HCT116 (cell line): ENCODE data around the gene ATP12A. TPM values are rescaled to one million over a fixed set of nuclear protein-coding genes. Genes with fewer than 3 reads are reported as not detected.

Source experiments
- ATAC-seq: fragments of 200-7000 bp; cut with Tn5 transposase; 2 replicates; pipeline ENCODE4 v1.9.1; 2020; ENCODE audit warnings: mild to moderate bottlenecking, moderate library complexity
- BruUV-seq: library from RNA; stranded (reverse); fragments of 400-500 nt; replicated peaks from 2 replicates; lab custom pipeline; 2021; lab: Mats Ljungman, UMichigan
- CTCF ChIA-PET: fragments of 300-600 bp; sonication (Branson Sonifier 250); formaldehyde crosslinking; loops from one replicate; lab custom pipeline; 2021; ENCODE audit warnings: antibody characterized with exemption; lab: Charles Lee
- POLR2A ChIA-PET: fragments of 300-600, 350-600 bp; sonication (Branson Sonifier 250); formaldehyde crosslinking; loops from one replicate; lab custom pipeline; 2021; ENCODE audit warnings: antibody characterized with exemption; lab: Charles Lee
- RAD21 ChIA-PET, 2 experiments: fragments of 300-600 bp; sonication (Branson Sonifier 250); formaldehyde crosslinking; loops; one replicate each; lab custom pipeline; 2023; ENCODE audit warnings: low total read pairs in 2 of 2; ENCODE audit not compliant: uncharacterized antibody in 2 of 2, unreplicated experiment in 2 of 2, low non-redundant PET in 1 of 2; lab: Charles Lee
- DNase-seq: peaks from one replicate; pipeline ENCODE4 v3.0.0-alpha.2; 2010; ENCODE audit warnings: low read depth, low spot score
- H2AFZ ChIP-seq: fragments of 200-600 bp; shearing (Covaris generic), sonication (generic); 2 replicates; pipeline ENCODE4 v1.6.1; 2017; ENCODE audit warnings: low read depth, mixed run types, mixed read lengths, antibody characterized with exemption, low read length; ENCODE audit not compliant: poor library complexity, severe bottlenecking
- H3K27ac ChIP-seq: 2 replicates; pipeline ENCODE4 v1.5.1; 2012; ENCODE audit warnings: low read depth, low read length
- H3K27me3 ChIP-seq: fragments of 200-600 bp; sonication (generic); 2 replicates; pipeline ENCODE4 v1.6.1; 2016; ENCODE audit warnings: mixed run types, low read length, mixed read lengths; ENCODE audit not compliant: insufficient read depth
- H3K36me3 ChIP-seq, 2 experiments: fragments of 200-500 bp in 1 of 2; fragments of 200-600 bp in 1 of 2; sonication (Bioruptor generic) in 1 of 2; sonication (generic) in 1 of 2; 2 replicates each; pipeline versions ENCODE4 v1.5.1 to v1.6.1; 2014 to 2016; ENCODE audit warnings: low read length in 2 of 2, inconsistent platforms in 1 of 2, mixed read lengths in 1 of 2, mixed run types in 1 of 2; ENCODE audit not compliant: insufficient read depth in 2 of 2, control insufficient read depth in 1 of 2
- H3K4me1 ChIP-seq, 2 experiments: fragments of 200-600 bp in 1 of 2; sonication (generic) in 1 of 2; 2 replicates each; pipeline versions ENCODE4 v1.5.1 to v1.6.1; 2012 to 2017; ENCODE audit warnings: low read length in 2 of 2, inconsistent platforms in 1 of 2, mild to moderate bottlenecking in 1 of 2, mixed read lengths in 1 of 2, mixed run types in 1 of 2, moderate library complexity in 1 of 2; ENCODE audit not compliant: insufficient read depth in 2 of 2, control insufficient read depth in 1 of 2
- H3K4me2 ChIP-seq: fragments of 200-600 bp; sonication (generic); 2 replicates; pipeline ENCODE4 v1.6.1; 2017; ENCODE audit warnings: mixed run types, low read length, mixed read lengths
- H3K4me3 ChIP-seq, 2 experiments: fragments of 200-600 bp in 1 of 2; sonication (generic) in 1 of 2; replicated peaks in 1 of 2; 2 replicates each; pipeline ENCODE4 v1.5.1; 2011 to 2016; ENCODE audit warnings: low read length in 2 of 2, control low read depth in 1 of 2, low read depth in 1 of 2, mild to moderate bottlenecking in 1 of 2, mixed read lengths in 1 of 2, mixed run types in 1 of 2
- H3K79me2 ChIP-seq: fragments of 200-600 bp; sonication (generic); 2 replicates; pipeline ENCODE4 v1.6.1; 2017; ENCODE audit warnings: mild to moderate bottlenecking, mixed run types, low read length, moderate library complexity, mixed read lengths; ENCODE audit not compliant: insufficient read depth
- H3K9ac ChIP-seq: fragments of 200-600 bp; sonication (generic); 2 replicates; pipeline ENCODE4 v1.6.1; 2016; ENCODE audit warnings: low read length, mixed read lengths
- H3K9me2 ChIP-seq: fragments of 200-600 bp; sonication (generic), shearing (Covaris generic); 2 replicates; pipeline ENCODE4 v1.6.1; 2017; ENCODE audit warnings: mixed run types, mild to moderate bottlenecking, moderate library complexity; ENCODE audit not compliant: insufficient read depth
- H3K9me3 ChIP-seq, 2 experiments: fragments of 200-500 bp in 1 of 2; fragments of 200-600 bp in 1 of 2; sonication (Bioruptor generic) in 1 of 2; sonication (generic) in 1 of 2; 2 replicates each; pipeline ENCODE4 v1.6.1; 2014 to 2017; ENCODE audit warnings: low read length in 2 of 2, mixed read lengths in 2 of 2, inconsistent platforms in 1 of 2, low read depth in 1 of 2, mild to moderate bottlenecking in 1 of 2, mixed run types in 1 of 2, moderate library complexity in 1 of 2; ENCODE audit not compliant: control insufficient read depth in 1 of 2, insufficient read depth in 1 of 2
- H4K20me1 ChIP-seq: fragments of 200-600 bp; sonication (generic), shearing (Covaris generic); 2 replicates; pipeline ENCODE4 v1.6.1; 2017; ENCODE audit warnings: mixed run types, mild to moderate bottlenecking, moderate library complexity; ENCODE audit not compliant: insufficient read depth
- CBX3 ChIP-seq: IDR thresholded peaks from 2 replicates; pipeline ENCODE4 v1.6.1; 2012; ENCODE audit warnings: low read depth
- CEBPB ChIP-seq: IDR thresholded peaks from 2 replicates; pipeline ENCODE4 v1.6.1; 2012; ENCODE audit warnings: low read depth
- ELF1 ChIP-seq: IDR thresholded peaks from 2 replicates; pipeline ENCODE4 v1.6.1; 2012; ENCODE audit warnings: low read depth, borderline replicate concordance
- EZH2phosphoT487 ChIP-seq: fragments of 200-600 bp; IDR thresholded peaks from 2 replicates; pipeline ENCODE4 v1.6.1; 2018; ENCODE audit warnings: antibody characterized with exemption, borderline replicate concordance
- FOSL1 ChIP-seq: IDR thresholded peaks from 2 replicates; pipeline ENCODE4 v1.6.1; 2012; ENCODE audit warnings: low read depth
- JUND ChIP-seq: IDR thresholded peaks from 2 replicates; pipeline ENCODE4 v1.6.1; 2012
- MAX ChIP-seq: IDR thresholded peaks from 2 replicates; pipeline ENCODE4 v1.6.1; 2012
- SIN3A ChIP-seq: IDR thresholded peaks from 2 replicates; pipeline ENCODE4 v1.6.1; 2012; ENCODE audit warnings: low read depth
- SP1 ChIP-seq: IDR thresholded peaks from 2 replicates; pipeline ENCODE4 v1.6.1; 2012; ENCODE audit warnings: low read depth
- SRF ChIP-seq: IDR thresholded peaks from 2 replicates; pipeline ENCODE4 v1.6.1; 2012; ENCODE audit warnings: low read depth
- TCF7L2 ChIP-seq: IDR thresholded peaks from 2 replicates; pipeline ENCODE4 v1.7.0; 2011; ENCODE audit warnings: borderline replicate concordance, inconsistent platforms; ENCODE audit not compliant: insufficient read depth, insufficient read length; ENCODE audit errors: extremely low read depth
- ZBTB33 ChIP-seq: IDR thresholded peaks from 2 replicates; pipeline ENCODE4 v1.6.1; 2011; ENCODE audit warnings: mild to moderate bottlenecking, low read length, moderate library complexity; ENCODE audit not compliant: insufficient replicate concordance; ENCODE audit errors: extremely low read depth
- ZNF274 ChIP-seq: fragments of 200-500 bp; sonication (Bioruptor generic); IDR thresholded peaks from 2 replicates; pipeline ENCODE4 v1.6.1; 2014; ENCODE audit warnings: mild to moderate bottlenecking, low read depth, low read length, inconsistent platforms
- intact Hi-C: fragments of 100-400 bp; cut with micrococcal nuclease; formaldehyde crosslinking; loops from 2 replicates; pipeline ENCODE4 v1.10.0; 2022
- total RNA-seq: library from RNA; stranded (reverse); gene quantifications from one replicate; pipeline ENCODE4 v1.2.1, GENCODE V29; 2021; ENCODE audit not compliant: unreplicated experiment
- TF ChIP-seq, protein P1 (sequence below): IDR thresholded peaks from 2 replicates; pipeline ENCODE4 v1.6.1; 2012
- TF ChIP-seq, protein P2 (sequence below): IDR thresholded peaks from 2 replicates; pipeline ENCODE4 v1.6.1; 2012; ENCODE audit warnings: low read depth

The ATP12A gene
- total RNA-seq, 1 experiment from 2014 or later, result 0.30 TPM

DNA sequence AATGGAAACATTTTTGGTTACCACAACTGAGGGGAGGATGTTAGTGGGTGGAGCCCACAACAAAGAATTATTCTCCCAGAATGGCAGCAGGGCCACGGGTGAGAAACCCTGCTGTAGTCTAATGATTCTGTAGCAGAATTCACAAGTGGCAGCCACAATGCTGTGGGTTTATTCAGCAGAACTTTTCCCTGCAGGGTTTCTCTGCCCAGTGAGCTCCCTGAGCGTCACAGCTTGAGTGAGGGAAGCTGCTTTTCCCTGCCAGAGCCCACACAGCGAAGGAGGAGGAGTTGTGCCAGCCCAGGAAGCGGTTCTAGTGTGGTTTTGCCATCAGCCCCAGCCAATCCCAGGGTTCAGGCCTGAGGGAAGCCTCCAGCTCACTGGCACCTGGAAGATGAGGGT, 4.4 kb downstream of the ATP12A start:
- Histone ChIP-seq H3K9me3 (no peaks in the 10 kb centered on the region), H3K9me2 (no peaks in the 10 kb centered on the region), H3K27ac (peak overlapping the region; percentile 14; the same call in 1 of the 2 replicates), H3K9ac (no peak overlapping the region), H2AFZ (peak overlapping the region; percentile 47), H4K20me1 (no peaks in the 10 kb centered on the region), H3K4me2 (peak overlapping the region; percentile 34), H3K36me3 (no peaks in the 10 kb centered on the region), H3K4me3 (no peak overlapping the region), H3K4me1 (peaks cover 16 to 25% of the 10 kb centered on the region in 2 experiments), H3K79me2 (no peaks in the 10 kb centered on the region), H3K27me3 (no peaks in the 10 kb centered on the region)
- CTCF ChIA-PET, result interaction anchor here (1.2 to 2.0 kb wide), 2 partner anchors 9 to 12 kb away, joined by 4 to 15 read pairs; no protein-coding TSS in a partner anchor
- BruUV-seq, result no TSS peak
- DNase-seq (no peak), ATAC-seq (no peak)
- RAD21 ChIA-PET, result no interaction called here
- TF ChIP-seq SP1 (no peak), TCF7L2 (no peak), SIN3A (no peak)
- TF ChIP-seq, all 23 proteins: peak for 0
- intact Hi-C loops, result no loop called here
- POLR2A ChIA-PET, result no interaction called here

DNA sequence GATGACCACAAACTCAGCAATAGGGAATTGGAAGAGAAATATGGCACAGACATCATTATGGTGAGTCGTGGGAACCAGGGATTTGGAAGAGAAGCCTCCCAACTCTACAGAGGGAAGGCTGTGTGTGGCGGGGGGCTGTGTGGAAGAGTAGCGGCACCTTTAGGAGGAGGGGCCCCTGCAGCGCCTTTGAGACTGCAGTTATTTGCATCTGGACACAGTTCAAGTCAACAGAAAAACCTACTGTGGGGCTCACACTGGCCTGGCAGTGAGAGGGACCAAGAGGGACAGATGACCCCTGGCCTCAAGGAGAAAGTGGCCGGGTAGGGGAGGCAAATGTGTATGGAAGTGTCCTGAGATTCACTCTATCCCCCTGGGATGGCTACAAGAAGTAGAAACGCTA, 5.1 kb downstream of the ATP12A start:
- Histone ChIP-seq H3K36me3 (no peaks in the 10 kb centered on the region), H3K4me2 (no peak overlapping the region), H4K20me1 (no peaks in the 10 kb centered on the region), H3K9me3 (no peaks in the 10 kb centered on the region), H3K4me3 (no peak overlapping the region), H3K4me1 (peaks cover 12 to 19% of the 10 kb centered on the region in 2 experiments), H3K9ac (no peak overlapping the region), H2AFZ (no peak overlapping the region), H3K79me2 (no peaks in the 10 kb centered on the region), H3K9me2 (no peaks in the 10 kb centered on the region), H3K27ac (no peak overlapping the region), H3K27me3 (no peaks in the 10 kb centered on the region)
- POLR2A ChIA-PET, result no interaction called here
- intact Hi-C loops, result no loop called here
- ATAC-seq (no peak), DNase-seq (no peak)
- RAD21 ChIA-PET, result no interaction called here
- BruUV-seq, result no TSS peak
- CTCF ChIA-PET, result interaction anchor here (1.2 to 2.0 kb wide), 2 partner anchors 8 to 13 kb away, joined by 4 to 15 read pairs; no protein-coding TSS in a partner anchor
- TF ChIP-seq ZNF274 (no peak), ZBTB33 (no peak), JUND (no peak), FOSL1 (no peak), ELF1 (no peak), EZH2phosphoT487 (no peak), TCF7L2 (no peak), SRF (no peak), MAX (no peak), CEBPB (no peak), CBX3 (no peak)
- TF ChIP-seq, protein P1, sequence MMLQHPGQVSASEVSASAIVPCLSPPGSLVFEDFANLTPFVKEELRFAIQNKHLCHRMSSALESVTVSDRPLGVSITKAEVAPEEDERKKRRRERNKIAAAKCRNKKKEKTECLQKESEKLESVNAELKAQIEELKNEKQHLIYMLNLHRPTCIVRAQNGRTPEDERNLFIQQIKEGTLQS, result no peak
- TF ChIP-seq, protein P2, sequence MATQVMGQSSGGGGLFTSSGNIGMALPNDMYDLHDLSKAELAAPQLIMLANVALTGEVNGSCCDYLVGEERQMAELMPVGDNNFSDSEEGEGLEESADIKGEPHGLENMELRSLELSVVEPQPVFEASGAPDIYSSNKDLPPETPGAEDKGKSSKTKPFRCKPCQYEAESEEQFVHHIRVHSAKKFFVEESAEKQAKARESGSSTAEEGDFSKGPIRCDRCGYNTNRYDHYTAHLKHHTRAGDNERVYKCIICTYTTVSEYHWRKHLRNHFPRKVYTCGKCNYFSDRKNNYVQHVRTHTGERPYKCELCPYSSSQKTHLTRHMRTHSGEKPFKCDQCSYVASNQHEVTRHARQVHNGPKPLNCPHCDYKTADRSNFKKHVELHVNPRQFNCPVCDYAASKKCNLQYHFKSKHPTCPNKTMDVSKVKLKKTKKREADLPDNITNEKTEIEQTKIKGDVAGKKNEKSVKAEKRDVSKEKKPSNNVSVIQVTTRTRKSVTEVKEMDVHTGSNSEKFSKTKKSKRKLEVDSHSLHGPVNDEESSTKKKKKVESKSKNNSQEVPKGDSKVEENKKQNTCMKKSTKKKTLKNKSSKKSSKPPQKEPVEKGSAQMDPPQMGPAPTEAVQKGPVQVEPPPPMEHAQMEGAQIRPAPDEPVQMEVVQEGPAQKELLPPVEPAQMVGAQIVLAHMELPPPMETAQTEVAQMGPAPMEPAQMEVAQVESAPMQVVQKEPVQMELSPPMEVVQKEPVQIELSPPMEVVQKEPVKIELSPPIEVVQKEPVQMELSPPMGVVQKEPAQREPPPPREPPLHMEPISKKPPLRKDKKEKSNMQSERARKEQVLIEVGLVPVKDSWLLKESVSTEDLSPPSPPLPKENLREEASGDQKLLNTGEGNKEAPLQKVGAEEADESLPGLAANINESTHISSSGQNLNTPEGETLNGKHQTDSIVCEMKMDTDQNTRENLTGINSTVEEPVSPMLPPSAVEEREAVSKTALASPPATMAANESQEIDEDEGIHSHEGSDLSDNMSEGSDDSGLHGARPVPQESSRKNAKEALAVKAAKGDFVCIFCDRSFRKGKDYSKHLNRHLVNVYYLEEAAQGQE, result no peak
